Right atrium auricular region (tissue), 2 donors: ENCODE results near the gene FRMPD4. TPM values are rescaled to one million over a fixed set of nuclear protein-coding genes. Genes with fewer than 3 reads are reported as not detected.

Experiments used
- DNase-seq: peaks from one replicate; pipeline ENCODE4 v3.0.0-alpha.2; 2019; ENCODE audit warnings: low spot score
- H3K27ac ChIP-seq, 2 donors: fragments of 200-600 bp; sonication (generic); 1 replicate in 1 of 2; 2 replicates in 1 of 2; pipeline ENCODE4 v1.5.1; 2016 to 2019
- H3K27me3 ChIP-seq, 2 donors: fragments of 200-600 bp; sonication (generic); one replicate each; pipeline versions ENCODE4 v1.5.1 to v1.6.0; 2017 to 2019
- H3K36me3 ChIP-seq: fragments of 200-600 bp; sonication (generic); one replicate; pipeline ENCODE4 v1.5.1; 2016
- H3K4me1 ChIP-seq, 2 donors: fragments of 200-600 bp; sonication (generic); one replicate each; pipeline versions ENCODE4 v1.5.1 to v1.6.0; 2017 to 2019
- H3K4me3 ChIP-seq, 2 donors: fragments of 200-600 bp; sonication (generic); 1 replicate in 1 of 2; 2 replicates in 1 of 2; pipeline ENCODE4 v1.5.1; 2017 to 2019; ENCODE audit warnings: mild to moderate bottlenecking in 1 of 2, moderate library complexity in 1 of 2
- H3K9me3 ChIP-seq, 2 donors: fragments of 200-600 bp; sonication (generic); one replicate each; pipeline ENCODE4 v1.5.1; 2019
- CTCF ChIP-seq, 2 donors: fragments of 200-600 bp; sonication (generic); IDR thresholded peaks; one replicate each; pipeline ENCODE4 v1.5.1; 2019; ENCODE audit warnings: antibody characterized with exemption in 2 of 2
- total RNA-seq, 2 donors: library from RNA; depleted of rRNA; stranded (reverse); fragments of >200 nt; gene quantifications; one replicate each; pipeline ENCODE4 v1.1.0, GENCODE V29; 2016

The FRMPD4 gene
- total RNA-seq, 2 donors from 2014 or later, result 1.2 to 1.3 TPM

- Histone ChIP-seq H3K27me3 (peaks cover 0 to 3% of the 10 kb centered on the region in 2 donors), H3K4me3 (no peak overlapping the region), H3K9me3 (no peaks in the 10 kb centered on the region), H3K27ac (no peak overlapping the region), H3K36me3 (no peaks in the 10 kb centered on the region), H3K4me1 (no peaks in the 10 kb centered on the region)
- TF ChIP-seq CTCF (IDR thresholded peaks at IDR 0.05), result no peak
- DNase-seq, result no peak
These were observed 232.3 kb downstream of the FRMPD4 start for GRCh38 chrX:12370497-12370986.

DNA sequence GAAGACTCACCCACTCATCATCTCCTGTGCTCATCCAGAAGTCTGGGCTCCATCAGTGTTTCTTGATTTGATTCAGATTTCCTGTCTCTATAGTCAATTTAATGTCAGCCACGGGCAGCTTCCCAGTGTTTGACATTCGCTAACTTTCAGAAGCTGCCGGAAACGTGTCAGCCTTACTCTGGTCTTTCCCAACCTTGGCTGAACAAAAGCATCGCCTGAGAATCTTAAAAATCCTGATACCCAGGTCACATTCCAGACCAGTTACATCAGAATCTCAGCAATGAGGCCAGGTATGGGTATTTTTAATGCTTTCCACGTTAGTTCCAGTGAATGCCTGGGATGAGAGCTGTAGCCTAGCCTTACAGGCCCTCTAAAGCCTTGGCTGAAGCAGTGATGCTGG is 233.8 kb downstream of the FRMPD4 start:
- no peaks in the 10 kb centered on the region for H3K4me1 ChIP-seq
- no peaks in the 10 kb centered on the region for H3K36me3 ChIP-seq
- H3K27ac ChIP-seq, result no peak overlapping the region
- H3K4me3 ChIP-seq, result no peak overlapping the region
- H3K9me3 ChIP-seq, result no peaks in the 10 kb centered on the region
- DNase-seq, result no peak
- no peaks in the 10 kb centered on the region for H3K27me3 ChIP-seq
- no peak for TF ChIP-seq CTCF (IDR thresholded peaks at IDR 0.05)

DNA sequence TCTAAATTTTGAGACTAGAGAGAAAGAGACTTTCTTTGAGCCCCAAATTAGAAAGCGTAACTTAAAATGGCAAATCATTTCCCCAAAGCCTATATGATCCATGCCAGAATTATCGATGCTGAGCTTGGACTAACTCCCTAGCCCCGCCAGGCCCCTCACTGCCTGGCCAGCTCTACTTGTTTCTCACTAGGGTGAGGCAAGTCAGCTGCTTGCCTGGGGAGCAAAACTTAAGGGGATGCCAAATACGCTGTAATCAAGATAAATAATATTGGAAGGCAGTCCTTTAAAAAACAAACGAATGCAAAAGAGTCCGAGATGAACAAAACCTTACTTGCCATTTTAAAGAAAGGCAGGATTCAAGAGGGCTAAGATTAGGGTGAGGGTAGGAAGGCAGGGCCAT is 236.0 kb downstream of the FRMPD4 start:
- no peak for TF ChIP-seq CTCF (IDR thresholded peaks at IDR 0.05)
- no peaks in the 10 kb centered on the region for H3K27me3 ChIP-seq
- DNase-seq, result no peak
- H3K4me1 ChIP-seq, result no peaks in the 10 kb centered on the region
- no peaks in the 10 kb centered on the region for H3K9me3 ChIP-seq
- H3K4me3 ChIP-seq, result no peak overlapping the region
- no peak overlapping the region for H3K27ac ChIP-seq
- H3K36me3 ChIP-seq, result no peaks in the 10 kb centered on the region

- Histone ChIP-seq H3K27ac (no peak overlapping the region), H3K9me3 (no peaks in the 10 kb centered on the region), H3K36me3 (no peaks in the 10 kb centered on the region), H3K4me3 (no peak overlapping the region), H3K27me3 (no peaks in the 10 kb centered on the region), H3K4me1 (no peaks in the 10 kb centered on the region)
- no peak for TF ChIP-seq CTCF (IDR thresholded peaks at IDR 0.05)
- no peak for DNase-seq
These were observed 240.0 kb downstream of the FRMPD4 start for GRCh38 chrX:12378253-12378652.

DNA sequence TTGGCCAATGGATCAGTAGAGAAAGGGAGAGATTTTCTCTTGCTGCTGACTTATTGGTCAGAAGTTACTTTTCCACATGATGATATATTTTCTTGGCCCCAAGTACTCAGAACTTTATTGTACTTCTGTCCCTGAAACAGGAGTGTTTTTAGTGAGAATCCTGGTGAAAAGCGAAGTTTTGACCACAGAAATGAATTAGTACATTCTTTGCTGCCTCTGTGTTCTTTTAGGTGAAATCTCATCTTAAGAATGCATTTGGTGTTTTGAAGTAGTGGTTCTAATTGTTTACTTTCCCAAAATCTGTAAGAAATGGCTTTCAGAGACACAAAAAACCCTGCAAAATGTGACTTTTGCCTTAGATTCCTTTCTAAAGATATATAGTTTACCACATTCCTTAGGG is 240.4 kb downstream of the FRMPD4 start:
- DNase-seq, result no peak
- H3K9me3 ChIP-seq, result no peaks in the 10 kb centered on the region
- no peaks in the 10 kb centered on the region for H3K36me3 ChIP-seq
- no peak overlapping the region for H3K27ac ChIP-seq
- no peaks in the 10 kb centered on the region for H3K4me1 ChIP-seq
- no peak for TF ChIP-seq CTCF (IDR thresholded peaks at IDR 0.05)
- no peaks in the 10 kb centered on the region for H3K27me3 ChIP-seq
- H3K4me3 ChIP-seq, result no peak overlapping the region

- H3K36me3 ChIP-seq, result no peaks in the 10 kb centered on the region
- no peak overlapping the region for H3K27ac ChIP-seq
- no peak for TF ChIP-seq CTCF (IDR thresholded peaks at IDR 0.05)
- no peak for DNase-seq
- H3K4me1 ChIP-seq, result no peaks in the 10 kb centered on the region
- H3K9me3 ChIP-seq, result no peaks in the 10 kb centered on the region
- no peak overlapping the region for H3K4me3 ChIP-seq
- H3K27me3 ChIP-seq, result no peaks in the 10 kb centered on the region
These were observed 241.4 kb downstream of the FRMPD4 start for GRCh38 chrX:12379671-12380070.
